GM12874 (cell line): ENCODE results near the gene RAB11FIP3.

ENCODE experiments used
- CTCF ChIP-seq: IDR thresholded peaks from 2 replicates; pipeline ENCODE4 v1.5.1; 2011; ENCODE audit warnings: low read depth, mild to moderate bottlenecking, control low read depth, low read length, moderate library complexity; ENCODE audit not compliant: insufficient read depth

Gene RAB11FIP3

GRCh38 chr16:560204-560700 lies 134.8 kb downstream of the RAB11FIP3 start, which contains the start of gene PRR35:
Gene PRR35, plus strand, starts transcription at chr16:560394. Its CDS starts 2,901 bp downstream, at chr16:563295.
- no peak for TF ChIP-seq CTCF

- TF ChIP-seq CTCF = no peak
Measured at GRCh38 chr16:560701-561412, 135.4 kb downstream of the RAB11FIP3 start.

- TF ChIP-seq CTCF = no peak
Measured at GRCh38 chr16:561413-561794, 136.0 kb downstream of the RAB11FIP3 start.

- no peak for TF ChIP-seq CTCF
Measured at GRCh38 chr16:561957-562938, 136.8 kb downstream of the RAB11FIP3 start.

GRCh38 chr16:563072-563644 lies 137.7 kb downstream of the RAB11FIP3 start:
- TF ChIP-seq CTCF = no peak

- TF ChIP-seq CTCF = no peak
Measured at GRCh38 chr16:564690-565418, 139.4 kb downstream of the RAB11FIP3 start.
